Amniotic epithelial cell (primary cell): ENCODE measurements around the gene CCR8.
"Not testable (repeated sequence)": the region's sequence is repeated elsewhere in the genome, so short reads cannot be mapped to it uniquely, and the experiment has no call there.

ENCODE experiments used
- DNase-seq: peaks from one replicate; pipeline ENCODE4 v3.0.0-alpha.2; 2010; ENCODE audit warnings: low read depth

Gene CCR8

GRCh38 chr3:39349080-39349479, 19.6 kb downstream of the CCR8 start:
- no peak for DNase-seq

GRCh38 chr3:39350714-39351113, 21.2 kb downstream of the CCR8 start:
- no peak for DNase-seq

GRCh38 chr3:39351134-39351533, 21.6 kb downstream of the CCR8 start:
- DNase-seq = not testable (repeated sequence)

GRCh38 chr3:39353168-39353927, 23.8 kb downstream of the CCR8 start:
- DNase-seq = peak; percentile 4

- DNase-seq = no peak
Measured at GRCh38 chr3:39358333-39358732, 28.8 kb downstream of the CCR8 start.

GRCh38 chr3:39361252-39361927, 31.9 kb downstream of the CCR8 start:
- DNase-seq = no peak

GRCh38 chr3:39362192-39362591, 32.7 kb downstream of the CCR8 start:
- DNase-seq = no peak

- no peak for DNase-seq
Measured at GRCh38 chr3:39362812-39363211, 33.3 kb downstream of the CCR8 start.

GRCh38 chr3:39370450-39370849, 40.9 kb downstream of the CCR8 start:
- DNase-seq = not testable (repeated sequence)

- peak; percentile 11 for DNase-seq
Measured at GRCh38 chr3:39372833-39373232, 43.3 kb downstream of the CCR8 start.

- no peak for DNase-seq
Measured at GRCh38 chr3:39376959-39377634, 47.6 kb downstream of the CCR8 start.

- peak; percentile 28 for DNase-seq
Measured at GRCh38 chr3:39378088-39378487, 48.6 kb downstream of the CCR8 start.

GRCh38 chr3:39378957-39379777, 49.7 kb downstream of the CCR8 start:
- DNase-seq = no peak

- no peak for DNase-seq
Measured at GRCh38 chr3:39379778-39380155, 50.3 kb downstream of the CCR8 start.

GRCh38 chr3:39381432-39381831, 51.9 kb downstream of the CCR8 start:
- DNase-seq = no peak
